HL-60 (cell line): ENCODE results near the gene GFOD2.

Experiments
- DNase-seq, 2 experiments: peaks; one replicate each; pipeline ENCODE4 v3.0.0-alpha.2; 2010 to 2020; ENCODE audit warnings: low read depth in 1 of 2, low spot score in 1 of 2
- H3K27ac ChIP-seq: fragments of 250-450 bp; sonication (Bioruptor Pico); replicated peaks from 2 replicates; pipeline ENCODE4 v1.5.1; 2020; ENCODE audit warnings: mild to moderate bottlenecking, moderate library complexity
- H3K27me3 ChIP-seq: fragments of 250-450 bp; sonication (Bioruptor Pico); 2 replicates; pipeline ENCODE4 v1.5.1; 2021; ENCODE audit warnings: mild to moderate bottlenecking, moderate library complexity; ENCODE audit not compliant: insufficient read depth, poor library complexity, severe bottlenecking
- H3K4me3 ChIP-seq: replicated peaks from 2 replicates; pipeline ENCODE4 v1.5.1; 2011; ENCODE audit warnings: mild to moderate bottlenecking, control low read depth, low read length; ENCODE audit not compliant: insufficient read depth
- CTCF ChIP-seq: IDR thresholded peaks from one replicate; pipeline ENCODE4 v1.5.1; 2011; ENCODE audit warnings: low read length, control low read depth, inconsistent platforms; ENCODE audit not compliant: insufficient read depth
- GABPA ChIP-seq: IDR thresholded peaks from 2 replicates; pipeline ENCODE4 v1.6.1; 2012; ENCODE audit warnings: low read depth
- POLR2AphosphoS5 ChIP-seq: IDR thresholded peaks from 2 replicates; pipeline ENCODE4 v1.6.1; 2012; ENCODE audit warnings: low read depth
- REST ChIP-seq: IDR thresholded peaks from 2 replicates; pipeline ENCODE4 v1.6.1; 2012; ENCODE audit warnings: low read depth; ENCODE audit not compliant: insufficient replicate concordance
- SPI1 ChIP-seq: IDR thresholded peaks from 2 replicates; pipeline ENCODE4 v1.6.1; 2012; ENCODE audit warnings: low read depth, mild to moderate bottlenecking, borderline replicate concordance

Gene GFOD2

GRCh38 chr16:67657751-67658518 is 61.2 kb downstream of the GFOD2 start:
- no peaks in the 10 kb centered on the region for H3K27me3 ChIP-seq
- DNase-seq = no peak
- no peak overlapping the region for H3K27ac ChIP-seq
- H3K4me3 ChIP-seq = no peak overlapping the region
- no peak for TF ChIP-seq CTCF
- TF ChIP-seq SPI1 = no peak
- no peak for TF ChIP-seq REST
- no peak for TF ChIP-seq POLR2AphosphoS5
- TF ChIP-seq GABPA = no peak

- no peak for DNase-seq
- no peak overlapping the region for H3K27ac ChIP-seq
- no peaks in the 10 kb centered on the region for H3K27me3 ChIP-seq
- TF ChIP-seq REST (no peak), GABPA (no peak), SPI1 (no peak), POLR2AphosphoS5 (no peak), CTCF (no peak)
- no peak overlapping the region for H3K4me3 ChIP-seq
Observed at GRCh38 chr16:67657017-67657608, 62.0 kb downstream of the GFOD2 start.

- Histone ChIP-seq H3K27ac (no peak overlapping the region), H3K4me3 (no peak overlapping the region)
- TF ChIP-seq SPI1 (no peak), REST (no peak), POLR2AphosphoS5 (no peak), CTCF (no peak), GABPA (no peak)
Observed at GRCh38 chr16:67656344-67657016, 62.6 kb downstream of the GFOD2 start.

More at GRCh38 chr16:67656344-67657016, 62.6 kb downstream of the GFOD2 start:
- H3K27me3 ChIP-seq = no peaks in the 10 kb centered on the region
- DNase-seq = no peak
